ENCODE results near the gene CADPS2.
"Not testable (repeated sequence)": the region's sequence is repeated elsewhere in the genome, so short reads cannot be mapped to it uniquely, and the experiment has no call there.

Gene CADPS2

DNA sequence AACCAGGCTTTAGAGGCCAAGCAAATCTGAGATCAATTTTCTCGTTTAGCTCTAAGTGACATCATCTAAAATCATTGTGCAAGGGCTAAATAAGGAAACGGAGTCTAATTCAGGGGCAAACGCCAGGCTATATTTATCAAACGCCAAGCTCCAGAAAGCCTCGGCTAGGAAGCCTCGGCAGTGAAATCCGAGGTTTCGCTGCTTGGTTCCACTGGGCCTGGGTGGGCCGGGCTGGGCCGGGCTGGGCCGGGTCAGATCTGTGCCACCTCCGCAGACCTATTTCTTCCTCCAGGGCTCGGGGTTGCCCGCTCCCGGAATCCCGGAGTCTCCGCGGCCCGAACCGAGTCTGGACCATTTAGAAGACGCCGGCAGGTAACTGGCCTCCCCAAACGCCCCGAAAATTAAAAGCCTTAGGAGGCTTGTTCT is 581.3 kb downstream of the CADPS2 start:
- DNase-seq (ENCODE audit: low read depth, low spot score), result no peak
- no peak overlapping the region for H3K27ac ChIP-seq

- H3K27ac ChIP-seq, result no peak within 1 kb of the TSS
- DNase-seq (ENCODE audit: low read depth, low spot score), result no peak
Observed at GRCh38 chr7:122304319-122304975, 581.8 kb downstream of the CADPS2 start, which contains the start of gene FEZF1. TSS of gene FEZF1 (minus strand) at chr7:122304750. CDS start at chr7:122304437, 313 bp downstream.

DNA sequence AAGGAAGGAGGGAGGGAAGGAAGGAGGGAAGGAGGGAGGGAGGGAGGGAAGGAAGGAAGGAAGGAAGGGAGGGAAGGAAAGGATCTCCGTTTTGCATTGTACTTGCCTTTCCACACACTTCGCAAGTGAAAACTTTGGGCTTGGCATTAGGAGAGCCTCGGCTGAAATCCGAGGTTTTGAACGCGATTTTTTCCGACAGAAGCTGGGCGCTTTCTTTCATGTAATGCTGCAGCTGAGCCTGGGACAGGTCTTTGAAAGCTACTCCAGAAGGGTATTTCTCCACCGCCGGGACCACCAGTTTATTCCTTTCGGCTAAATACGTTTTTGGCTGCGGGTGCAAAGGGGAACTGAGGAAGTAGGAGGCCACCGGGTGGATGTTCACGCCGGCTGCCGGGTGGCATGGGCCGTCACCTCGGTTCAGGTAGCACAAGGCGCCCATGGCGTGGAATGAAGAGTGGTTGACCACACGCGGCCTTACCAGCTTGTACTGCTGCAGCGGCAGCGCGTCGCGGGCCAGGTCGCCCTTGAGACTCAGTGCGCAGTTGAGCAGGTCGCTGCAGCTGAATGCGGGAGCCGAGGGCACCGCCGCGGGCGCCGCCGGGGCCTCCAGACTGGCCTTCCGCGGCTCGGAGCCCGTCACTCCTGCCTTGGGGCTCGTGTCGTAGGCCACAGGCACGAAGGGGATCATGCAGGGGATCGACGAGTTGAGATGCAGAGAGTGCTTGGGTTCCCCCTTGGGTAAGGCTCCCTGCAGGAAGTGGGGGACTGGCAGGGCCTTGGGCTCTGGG is 582.5 kb downstream of the CADPS2 start:
- no peak overlapping the region for H3K27ac ChIP-seq
- no peak for DNase-seq (ENCODE audit: low read depth, low spot score)

GRCh38 chr7:122302761-122303530 is 583.3 kb downstream of the CADPS2 start:
- DNase-seq (ENCODE audit: low read depth, low spot score), result no peak
- H3K27ac ChIP-seq, result no peak overlapping the region

DNA sequence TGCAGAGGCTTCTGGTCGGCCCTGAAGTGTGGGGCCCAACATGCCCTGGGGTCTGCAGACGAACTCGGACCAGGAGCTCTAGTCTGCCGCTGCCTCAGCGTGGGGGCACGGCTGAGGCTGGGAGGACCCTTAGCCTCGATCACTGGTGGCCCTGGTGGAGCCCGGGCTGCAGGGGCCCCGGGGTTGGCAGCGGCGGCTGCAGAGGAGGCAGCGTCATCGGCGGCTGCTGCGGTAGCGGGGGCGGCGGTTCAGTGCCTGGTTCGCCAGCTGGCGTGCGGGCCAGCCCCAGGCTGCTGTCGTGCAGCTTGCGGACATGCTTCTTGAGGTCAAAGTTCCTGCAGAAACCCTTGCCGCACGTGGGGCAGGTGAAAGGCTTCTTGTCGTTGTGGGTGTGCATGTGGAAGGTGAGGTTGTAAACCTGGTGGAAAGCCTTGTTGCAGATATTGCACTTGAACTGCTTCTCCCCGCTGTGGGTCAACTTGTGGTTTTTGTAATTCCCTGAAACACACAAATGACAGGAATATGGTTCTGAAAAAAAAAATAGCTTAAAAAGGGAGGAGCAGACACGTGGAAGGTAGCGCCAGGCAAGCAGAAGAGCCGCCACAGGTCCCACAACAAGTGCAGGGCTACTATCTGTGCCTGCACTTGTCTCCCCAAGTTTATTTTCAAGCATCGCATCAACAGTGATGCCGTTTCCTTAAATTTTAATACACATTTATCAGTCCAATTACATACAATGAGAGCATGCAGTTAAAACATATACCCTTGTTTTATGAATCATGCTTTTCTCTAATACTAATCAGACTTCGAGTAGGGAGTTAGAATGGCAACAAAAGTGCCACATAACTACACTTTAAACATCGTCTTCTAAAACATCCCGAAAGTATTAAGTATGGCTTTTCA is 584.2 kb downstream of the CADPS2 start:
- no peak for DNase-seq (ENCODE audit: low read depth, low spot score)
- no peak overlapping the region for H3K27ac ChIP-seq

- DNase-seq (ENCODE audit: low read depth, low spot score), result no peak
- H3K27ac ChIP-seq, result no peak overlapping the region
Observed at GRCh38 chr7:122300956-122301833, 585.1 kb downstream of the CADPS2 start.

DNA sequence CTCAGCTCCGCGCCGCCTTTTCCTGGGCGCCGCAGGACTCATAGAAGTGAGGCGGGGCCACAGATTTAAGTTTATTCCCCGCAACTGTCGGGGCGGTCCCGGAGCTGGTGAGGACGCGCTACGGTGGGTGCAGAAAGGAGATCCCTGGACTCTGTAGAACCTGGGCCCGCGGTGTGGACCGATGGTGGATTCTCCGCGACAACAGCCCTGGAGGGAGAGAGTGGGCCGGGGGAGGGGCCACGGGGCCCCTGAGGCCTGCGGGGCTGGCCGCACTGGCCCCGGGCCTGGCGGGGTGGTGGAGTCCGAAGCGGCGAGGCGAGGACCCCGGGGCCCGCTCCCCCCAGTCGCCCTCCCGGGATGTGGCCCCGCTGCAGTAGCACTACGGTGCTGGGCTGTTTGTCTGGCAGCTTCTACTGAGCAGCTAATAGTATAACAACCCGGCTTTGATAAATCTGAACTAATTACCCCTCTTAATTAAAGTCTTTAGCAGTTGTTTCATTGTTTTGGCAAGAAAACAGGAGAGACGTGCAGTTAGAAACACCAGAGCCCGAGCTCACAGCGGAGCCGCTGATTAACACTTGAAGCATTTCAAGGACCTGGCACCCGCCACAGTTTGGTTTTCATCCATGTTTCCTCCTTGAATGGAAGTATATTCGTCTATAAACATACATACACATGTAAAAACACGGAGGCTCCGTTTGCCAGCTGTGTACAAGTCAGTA is 585.9 kb downstream of the CADPS2 start:
- no peak for DNase-seq (ENCODE audit: low read depth, low spot score)
- no peak overlapping the region for H3K27ac ChIP-seq

DNA sequence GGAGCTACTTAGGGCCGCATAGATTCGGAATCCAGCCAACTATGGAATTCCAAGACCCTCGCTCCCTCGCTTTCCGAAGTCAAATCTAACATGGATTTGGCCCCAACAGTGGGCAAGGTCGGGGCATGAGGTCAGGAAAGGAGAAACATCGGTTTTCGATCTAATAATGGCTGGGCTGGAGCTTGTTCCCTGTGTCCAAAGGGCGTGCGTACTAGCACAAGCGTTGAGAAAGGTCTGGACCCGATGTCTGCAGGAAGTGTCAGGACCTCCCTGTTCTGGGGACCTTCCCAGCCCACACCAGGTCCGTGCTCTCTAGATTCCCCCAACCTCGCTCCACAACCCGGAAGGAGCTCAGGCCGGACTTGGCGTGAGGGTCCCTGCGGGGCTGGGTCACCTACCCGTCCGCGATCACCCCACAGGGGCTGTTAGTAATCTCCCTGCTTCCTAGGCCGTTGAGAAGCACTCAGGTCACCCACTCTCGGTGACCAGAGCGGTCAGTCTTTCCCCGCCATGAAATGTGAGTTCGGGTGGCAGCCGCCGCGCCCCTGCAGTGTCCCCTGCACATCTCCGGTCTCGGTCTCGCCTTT is 586.5 kb downstream of the CADPS2 start:
- no peak overlapping the region for H3K27ac ChIP-seq

GRCh38 chr7:122298618-122299017 is 587.6 kb downstream of the CADPS2 start:
- DNase-seq (ENCODE audit: low read depth, low spot score), result no peak
- H3K27ac ChIP-seq, result no peak overlapping the region

More for the DNA sequence above, 586.5 kb downstream of the CADPS2 start:
- DNase-seq (ENCODE audit: low read depth, low spot score), result no peak

- no peak for DNase-seq (ENCODE audit: low read depth, low spot score)
- no peak overlapping the region for H3K27ac ChIP-seq
Observed at GRCh38 chr7:122298131-122298530, 588.1 kb downstream of the CADPS2 start.

DNA sequence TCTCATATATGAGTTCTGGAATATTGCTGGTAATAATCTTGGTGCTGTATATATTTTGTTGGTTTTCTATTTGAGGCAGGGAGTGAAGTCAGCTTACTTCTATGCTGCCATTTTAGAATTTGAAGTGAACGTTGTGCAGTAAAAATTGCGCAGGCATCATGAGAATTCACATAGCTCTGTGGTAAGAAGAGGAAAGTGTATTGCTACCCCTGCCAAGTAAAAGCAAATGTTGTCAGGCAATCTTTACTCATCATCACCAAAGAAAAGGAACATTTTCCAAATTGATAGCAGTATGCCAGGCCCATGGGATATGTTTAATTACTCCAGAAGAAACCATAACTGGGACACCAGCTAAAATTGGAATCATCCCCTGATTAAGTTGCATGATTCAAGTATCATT is 595.1 kb downstream of the CADPS2 start:
- no peak overlapping the region for H3K27ac ChIP-seq
- no peak for DNase-seq (ENCODE audit: low read depth, low spot score)

DNA sequence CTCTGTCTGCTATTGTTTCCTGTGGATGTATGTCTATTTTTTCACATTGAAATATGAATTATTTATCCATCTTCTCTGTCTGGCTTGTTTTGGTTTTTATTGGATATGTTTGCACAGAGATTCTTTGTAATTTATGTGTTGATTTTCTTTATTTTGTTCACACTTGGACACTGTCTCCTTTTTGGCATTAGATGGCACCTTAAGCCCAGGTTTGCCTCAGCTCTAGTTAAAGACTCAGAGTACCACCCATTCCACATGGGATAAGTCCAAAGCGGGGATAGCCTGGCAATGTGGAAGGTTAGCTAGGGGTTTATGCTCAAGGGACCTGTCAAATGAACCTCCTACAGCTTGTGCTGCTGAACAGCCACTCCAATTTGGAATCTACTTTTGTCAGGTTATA is 595.8 kb downstream of the CADPS2 start:
- no peak for DNase-seq (ENCODE audit: low read depth, low spot score)
- H3K27ac ChIP-seq, result no peak overlapping the region

DNA sequence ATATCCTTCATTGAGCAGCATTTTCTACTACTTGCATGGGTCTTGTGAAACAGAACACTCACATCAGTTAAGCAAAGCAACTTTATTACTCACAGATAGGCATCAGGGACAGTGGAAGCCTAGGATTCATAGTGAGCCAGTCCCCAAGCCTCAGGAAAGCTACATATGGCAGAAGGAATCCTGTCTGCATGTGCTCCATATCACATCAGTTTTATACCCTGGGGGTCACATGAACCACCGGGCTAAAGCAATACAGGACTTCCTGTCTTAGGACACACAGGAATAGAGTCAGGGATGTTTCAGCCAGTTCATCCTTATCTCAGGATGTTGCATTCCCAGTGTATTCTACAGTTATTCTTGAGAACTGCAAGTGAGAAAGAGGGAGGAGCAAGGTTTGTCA is 596.8 kb downstream of the CADPS2 start:
- DNase-seq (ENCODE audit: low read depth, low spot score), result no peak
- H3K27ac ChIP-seq, result no peak overlapping the region

GRCh38 chr7:122284608-122285007 is 601.7 kb downstream of the CADPS2 start:
- DNase-seq (ENCODE audit: low read depth, low spot score), result not testable (repeated sequence)
- peak overlapping the region; percentile 57 for H3K27ac ChIP-seq

GRCh38 chr7:122273117-122273516 is 613.1 kb downstream of the CADPS2 start:
- no peak overlapping the region for H3K27ac ChIP-seq
- DNase-seq (ENCODE audit: low read depth, low spot score), result no peak

DNA sequence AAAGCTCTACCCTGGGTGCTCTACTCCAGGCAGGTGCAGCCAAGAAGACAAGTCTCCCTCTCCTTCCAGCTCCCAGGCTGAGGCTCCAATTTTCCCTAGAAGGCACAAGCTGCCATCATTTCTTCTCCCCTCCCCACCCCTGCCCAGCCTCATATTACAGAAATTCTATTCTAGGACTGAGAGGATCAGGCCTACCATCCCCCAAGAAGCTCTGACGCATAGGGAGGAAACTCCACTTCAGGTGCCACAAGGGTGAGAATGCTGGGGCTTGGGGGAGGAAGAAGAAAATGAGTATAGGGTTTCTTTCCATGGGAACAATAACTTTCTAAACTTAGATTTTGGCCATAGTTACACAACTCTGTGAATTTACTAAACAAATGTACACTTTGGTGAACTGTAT is 617.0 kb downstream of the CADPS2 start:
- H3K27ac ChIP-seq, result no peak overlapping the region
- DNase-seq (ENCODE audit: low read depth, low spot score), result no peak
